OCI-LY7 (cell line): Measurements from ENCODE around the gene NOTO.

ENCODE experiments used
- EZH2phosphoT487 ChIP-seq: fragments of 200-600 bp; sonication (generic); IDR thresholded peaks from 2 replicates; pipeline ENCODE4 v1.6.1; 2018; ENCODE audit warnings: low read depth, borderline replicate concordance, mild to moderate bottlenecking, mixed run types, antibody characterized with exemption, low read length, moderate library complexity, mixed read lengths
- TF ChIP-seq, protein P1 (sequence below): fragments of 200-600 bp; sonication (generic); conservative IDR thresholded peaks from 2 replicates; pipeline ENCODE4 v1.5.1; 2014; ENCODE audit warnings: mild to moderate bottlenecking, antibody characterized with exemption, low read length, moderate library complexity, mixed read lengths

DNA sequence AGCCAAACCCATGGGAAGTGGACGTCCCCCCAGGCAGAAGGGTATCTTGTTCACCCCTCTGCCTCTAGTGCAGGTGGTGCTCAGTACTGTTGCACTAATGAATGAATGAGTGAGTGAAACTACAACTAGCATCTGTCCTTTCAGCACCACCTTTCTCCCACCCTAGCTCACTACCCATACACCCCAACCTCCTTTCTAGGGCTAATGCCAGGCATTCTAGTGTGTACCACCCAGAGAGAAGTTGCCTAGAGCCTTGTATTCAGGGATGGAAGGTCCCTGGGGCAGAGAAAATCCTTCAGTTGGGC is 54.2 kb downstream of the NOTO start:
- TF ChIP-seq, protein P1, sequence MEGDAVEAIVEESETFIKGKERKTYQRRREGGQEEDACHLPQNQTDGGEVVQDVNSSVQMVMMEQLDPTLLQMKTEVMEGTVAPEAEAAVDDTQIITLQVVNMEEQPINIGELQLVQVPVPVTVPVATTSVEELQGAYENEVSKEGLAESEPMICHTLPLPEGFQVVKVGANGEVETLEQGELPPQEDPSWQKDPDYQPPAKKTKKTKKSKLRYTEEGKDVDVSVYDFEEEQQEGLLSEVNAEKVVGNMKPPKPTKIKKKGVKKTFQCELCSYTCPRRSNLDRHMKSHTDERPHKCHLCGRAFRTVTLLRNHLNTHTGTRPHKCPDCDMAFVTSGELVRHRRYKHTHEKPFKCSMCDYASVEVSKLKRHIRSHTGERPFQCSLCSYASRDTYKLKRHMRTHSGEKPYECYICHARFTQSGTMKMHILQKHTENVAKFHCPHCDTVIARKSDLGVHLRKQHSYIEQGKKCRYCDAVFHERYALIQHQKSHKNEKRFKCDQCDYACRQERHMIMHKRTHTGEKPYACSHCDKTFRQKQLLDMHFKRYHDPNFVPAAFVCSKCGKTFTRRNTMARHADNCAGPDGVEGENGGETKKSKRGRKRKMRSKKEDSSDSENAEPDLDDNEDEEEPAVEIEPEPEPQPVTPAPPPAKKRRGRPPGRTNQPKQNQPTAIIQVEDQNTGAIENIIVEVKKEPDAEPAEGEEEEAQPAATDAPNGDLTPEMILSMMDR = no peak
- no peak for TF ChIP-seq EZH2phosphoT487
